Measurements from ENCODE around the gene MRPS26.

- TF ChIP-seq POLR2A (IDR thresholded peaks at IDR 0.05) (no peak), CTCF (IDR thresholded peaks at IDR 0.05) (no peak)
These were observed 7.4 kb upstream of the MRPS26 start for GRCh38 chr20:3038454-3038853.
